K562 (cell line): ENCODE results near the gene TMEM123. TPM values are rescaled to one million over a fixed set of nuclear protein-coding genes. Genes with fewer than 3 reads are reported as not detected.

Source experiments
- ATAC-seq: fragments of 200-7000 bp; cut with Tn5 transposase; 3 replicates; pipeline ENCODE4 v1.9.1; 2020; ENCODE audit warnings: moderate library complexity
- BruUV-seq: library from RNA; stranded (reverse); fragments of 400-500 nt; replicated peaks from 2 replicates; lab custom pipeline; 2021; lab: Mats Ljungman, UMichigan
- CTCF ChIA-PET: fragments of 300-600 bp; formaldehyde crosslinking; extraction: SDS; loops from one replicate; lab custom pipeline; 2021; ENCODE audit warnings: low intra/inter-chr PET ratio; lab: Yijun Ruan, JAX
- POLR2A ChIA-PET: fragments of 300-600, 350-650 bp; sonication (Branson Sonifier 250); formaldehyde crosslinking; extraction: SDS; loops from one replicate; lab custom pipeline; 2021; ENCODE audit warnings: antibody characterized with exemption, inconsistent platforms; lab: Yijun Ruan, JAX
- DNase-seq, 4 experiments: peaks; one replicate each; pipeline versions ENCODE4 v3.0.0 to v3.0.0-alpha.2; 2011 to 2018; ENCODE audit warnings: low spot score in 3 of 4, mixed read lengths in 3 of 4; ENCODE audit errors: extremely low read depth in 1 of 4
- FAIRE-seq: peaks from 2 replicates; lab custom pipeline; 2011; peaks lifted over from hg19 to GRCh38; lab: Jason Lieb, UNC
- H2AFZ ChIP-seq: 2 replicates; pipeline ENCODE4 v1.6.0; 2011; ENCODE audit warnings: low read depth, low read length, control low read depth, inconsistent platforms
- H3K27ac ChIP-seq: fragments of 200-600 bp; 3 replicates; pipeline ENCODE4 v1.8.0; 2011; ENCODE audit warnings: low read depth, mild to moderate bottlenecking, control low read depth, inconsistent platforms, low read length, moderate library complexity, mixed read lengths; ENCODE audit errors: extremely low read depth
- H3K27me3 ChIP-seq, 2 experiments: fragments of 300-600 bp in 1 of 2; 2 replicates in 1 of 2; 3 replicates in 1 of 2; pipeline versions ENCODE4 v1.6.0 to v1.8.0; 2011; ENCODE audit warnings: inconsistent platforms in 2 of 2, low read length in 2 of 2, mild to moderate bottlenecking in 1 of 2, mixed read lengths in 1 of 2, moderate library complexity in 1 of 2; ENCODE audit not compliant: control insufficient read depth in 2 of 2, insufficient read depth in 2 of 2
- H3K36me3 ChIP-seq: fragments of 300-600 bp; 3 replicates; pipeline ENCODE4 v1.8.0; 2011; ENCODE audit warnings: mild to moderate bottlenecking, low read length, inconsistent platforms; ENCODE audit not compliant: control insufficient read depth, insufficient read depth
- H3K4me1 ChIP-seq, 2 experiments: fragments of 200-600 bp in 1 of 2; replicated peaks in 1 of 2; 2 replicates in 1 of 2; 3 replicates in 1 of 2; pipeline versions ENCODE4 v1.5.1 to v1.8.0; 2011; ENCODE audit warnings: inconsistent platforms in 2 of 2, low read length in 2 of 2, mild to moderate bottlenecking in 1 of 2, mixed read lengths in 1 of 2, moderate library complexity in 1 of 2; ENCODE audit not compliant: control insufficient read depth in 2 of 2, insufficient read depth in 2 of 2
- H3K4me2 ChIP-seq: 2 replicates; pipeline ENCODE4 v1.6.1; 2011; ENCODE audit warnings: low read length, control low read depth, inconsistent platforms, mixed read lengths; ENCODE audit not compliant: insufficient read depth
- H3K4me3 ChIP-seq: fragments of 200-600 bp; sonication (generic), shearing (Covaris generic); 2 replicates; pipeline ENCODE4 v1.5.1; 2016; ENCODE audit warnings: control low read depth, inconsistent platforms
- H3K79me2 ChIP-seq: fragments of 200-600 bp; 3 replicates; pipeline ENCODE4 v1.8.0; 2011; ENCODE audit warnings: low read length, inconsistent platforms; ENCODE audit not compliant: control insufficient read depth, insufficient read depth
- H3K9ac ChIP-seq, 2 experiments: 2 replicates each; pipeline versions ENCODE4 v1.6.0 to v1.6.1; 2011; ENCODE audit warnings: low read depth in 2 of 2, low read length in 2 of 2, control low read depth in 1 of 2, inconsistent platforms in 1 of 2, mild to moderate bottlenecking in 1 of 2, mixed read lengths in 1 of 2; ENCODE audit not compliant: insufficient read depth in 1 of 2
- H3K9me1 ChIP-seq: one replicate; pipeline ENCODE4 v1.6.0; 2011; ENCODE audit warnings: inconsistent platforms, mild to moderate bottlenecking, low read length, moderate library complexity; ENCODE audit not compliant: control insufficient read depth, insufficient read depth
- H3K9me3 ChIP-seq: replicated peaks from 2 replicates; pipeline ENCODE4 v1.5.1; 2011; ENCODE audit warnings: low read depth, low read length, inconsistent platforms; ENCODE audit not compliant: control insufficient read depth, insufficient read depth
- H4K20me1 ChIP-seq: replicated peaks from 2 replicates; pipeline ENCODE4 v1.6.1; 2011; ENCODE audit warnings: low read length, inconsistent platforms, mixed read lengths; ENCODE audit not compliant: control insufficient read depth, insufficient read depth
- CSDE1 ChIP-seq, 2 experiments: fragments of 450-650 bp; IDR thresholded peaks; 2 replicates each; pipeline ENCODE4 v1.6.1; 2016; ENCODE audit warnings: mild to moderate bottlenecking in 1 of 2
- GABPB2 ChIP-seq: fragments of 250-450 bp; sonication (Bioruptor Pico); conservative IDR thresholded peaks from 2 replicates; pipeline ENCODE4 v1.5.1; 2021; ENCODE audit warnings: mild to moderate bottlenecking
- GTF2A2 ChIP-seq: IDR thresholded peaks from 2 replicates; pipeline ENCODE4 v1.6.1; 2016; ENCODE audit warnings: mild to moderate bottlenecking, missing genetic modification characterization, missing compliant biosample characterization
- NFXL1 ChIP-seq: fragments of 450-650 bp; formaldehyde crosslinking; IDR thresholded peaks from 2 replicates; pipeline ENCODE4 v1.4.0; 2021; ENCODE audit warnings: mild to moderate bottlenecking
- PHB ChIP-seq: fragments of 250-450 bp; sonication (Bioruptor Pico); IDR thresholded peaks from 2 replicates; pipeline ENCODE4 v1.5.0; 2021
- WHSC1 ChIP-seq: IDR thresholded peaks from one replicate; pipeline ENCODE4 v1.6.1; 2012; ENCODE audit warnings: low read length, control low read depth, inconsistent platforms
- ZNF444 ChIP-seq: fragments of 250-450 bp; sonication (Bioruptor Pico); IDR thresholded peaks from 2 replicates; pipeline ENCODE4 v1.4.0; 2020; ENCODE audit warnings: mild to moderate bottlenecking, moderate library complexity
- ZSCAN32 ChIP-seq: fragments of 450-650 bp; formaldehyde crosslinking; IDR thresholded peaks from 2 replicates; pipeline ENCODE4 v1.4.0; 2020; ENCODE audit warnings: mild to moderate bottlenecking, moderate library complexity
- in situ Hi-C: fragments of 300-500 bp; cut with MboI; formaldehyde crosslinking; loops from 4 replicates; pipeline ENCODE4 v1.15.0; 2018; ENCODE audit warnings: inconsistent platforms, mixed read lengths
- intact Hi-C: fragments of 100-400 bp; cut with micrococcal nuclease; formaldehyde crosslinking; loops from 2 replicates; pipeline ENCODE4 v1.14.2; 2022
- polyA plus RNA-seq, 8 experiments: library from polyadenylated mRNA; depleted of rRNA in 4 of 8; stranded (reverse) in 5 of 8; unstranded in 3 of 8; fragments of >200 nt; fragmentation: Nextera tagmentation in 2 of 8; fragmentation: Illumina TruSeq in 1 of 8; extraction: Ambion mirVana in 2 of 8; extraction: Trizol in 1 of 8; gene quantifications; 2 replicates each; pipeline versions ENCODE4 v1.2.1 to v1.2.3, GENCODE V29; 2011 to 2014; ENCODE audit warnings: inconsistent platforms in 1 of 8, missing spikeins in 1 of 8
- total RNA-seq, 7 experiments: library from RNA; depleted of rRNA in 6 of 7; stranded (reverse); fragments of >200 nt in 6 of 7; fragmentation: Illumina TruSeq in 2 of 7; extraction: Trizol in 2 of 7; gene quantifications; 2 replicates each; pipeline versions ENCODE4 v1.2.1 to v1.2.3, GENCODE V29; 2011 to 2021; ENCODE audit warnings: low replicate concordance in 1 of 7
- TF ChIP-seq, protein P1 (sequence below), 2 experiments: fragments of 450-650 bp in 1 of 2; IDR thresholded peaks; 2 replicates each; pipeline ENCODE4 v1.6.1; 2011 to 2017; ENCODE audit warnings: low read depth in 2 of 2, antibody characterized with exemption in 1 of 2, borderline replicate concordance in 1 of 2, low read length in 1 of 2, mild to moderate bottlenecking in 1 of 2, mixed read lengths in 1 of 2; ENCODE audit not compliant: control insufficient read depth in 1 of 2
- TF ChIP-seq, protein P2 (sequence below): IDR thresholded peaks from 2 replicates; pipeline ENCODE4 v1.6.1; 2014; ENCODE audit warnings: antibody characterized with exemption
- TF ChIP-seq, protein P3 (sequence below): fragments of 450-650 bp; formaldehyde crosslinking; conservative IDR thresholded peaks from 2 replicates; pipeline ENCODE4 v1.4.0; 2022; ENCODE audit warnings: mild to moderate bottlenecking, missing genetic modification characterization
- TF ChIP-seq, protein P4 (sequence below): sonication (generic); formaldehyde crosslinking; IDR thresholded peaks from 2 replicates; pipeline ENCODE4 v1.9.0; 2022; ENCODE audit warnings: mild to moderate bottlenecking, missing genetic modification reagents
- TF ChIP-seq, protein P5 (sequence below): sonication (generic); formaldehyde crosslinking; IDR thresholded peaks from 2 replicates; pipeline ENCODE4 v1.8.1; 2023; ENCODE audit warnings: mild to moderate bottlenecking, missing genetic modification reagents, moderate library complexity

TMEM123 gene
- total and polyA plus RNA-seq, 9 of the 15 experiments (the other 6 are each of a cell fraction or from before 2014, with no cell fraction given): 19.8 to 344 (median 82.4) TPM

DNA sequence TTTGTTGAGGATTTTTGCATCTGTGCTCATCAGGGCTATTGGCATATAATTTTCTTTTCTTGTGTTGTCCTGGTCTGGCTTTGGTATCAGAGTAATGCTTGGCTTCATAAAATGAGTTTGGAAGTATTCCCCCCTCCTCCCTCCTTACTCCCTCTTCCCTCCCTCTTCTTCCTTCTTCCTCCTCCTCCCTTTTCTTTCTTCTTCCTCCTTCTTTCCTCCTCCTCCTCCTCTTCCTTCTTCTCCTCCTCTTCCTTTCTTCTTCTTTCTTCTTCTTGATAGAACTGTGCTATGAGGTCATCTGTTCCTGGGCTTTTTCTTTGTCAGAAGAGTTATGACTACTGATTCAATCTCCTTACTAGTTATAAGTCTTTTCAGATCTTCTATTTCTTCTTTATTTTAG is 95.4 kb downstream of the TMEM123 start:
- Histone ChIP-seq H3K4me2 (no peak overlapping the region), H4K20me1 (no peaks in the 10 kb centered on the region), H3K9me1 (no peaks in the 10 kb centered on the region), H3K9me3 (no peaks in the 10 kb centered on the region)
- CTCF ChIA-PET: no interaction called here
- no peak for FAIRE-seq
- in situ Hi-C loops: no loop called here
- POLR2A ChIA-PET: no interaction called here
- TF ChIP-seq NFXL1 (CRISPR knock-in tag): no peak
- TF ChIP-seq WHSC1: no peak
- TF ChIP-seq ZNF444 (CRISPR knock-in tag): no peak
- TF ChIP-seq, protein P1, sequence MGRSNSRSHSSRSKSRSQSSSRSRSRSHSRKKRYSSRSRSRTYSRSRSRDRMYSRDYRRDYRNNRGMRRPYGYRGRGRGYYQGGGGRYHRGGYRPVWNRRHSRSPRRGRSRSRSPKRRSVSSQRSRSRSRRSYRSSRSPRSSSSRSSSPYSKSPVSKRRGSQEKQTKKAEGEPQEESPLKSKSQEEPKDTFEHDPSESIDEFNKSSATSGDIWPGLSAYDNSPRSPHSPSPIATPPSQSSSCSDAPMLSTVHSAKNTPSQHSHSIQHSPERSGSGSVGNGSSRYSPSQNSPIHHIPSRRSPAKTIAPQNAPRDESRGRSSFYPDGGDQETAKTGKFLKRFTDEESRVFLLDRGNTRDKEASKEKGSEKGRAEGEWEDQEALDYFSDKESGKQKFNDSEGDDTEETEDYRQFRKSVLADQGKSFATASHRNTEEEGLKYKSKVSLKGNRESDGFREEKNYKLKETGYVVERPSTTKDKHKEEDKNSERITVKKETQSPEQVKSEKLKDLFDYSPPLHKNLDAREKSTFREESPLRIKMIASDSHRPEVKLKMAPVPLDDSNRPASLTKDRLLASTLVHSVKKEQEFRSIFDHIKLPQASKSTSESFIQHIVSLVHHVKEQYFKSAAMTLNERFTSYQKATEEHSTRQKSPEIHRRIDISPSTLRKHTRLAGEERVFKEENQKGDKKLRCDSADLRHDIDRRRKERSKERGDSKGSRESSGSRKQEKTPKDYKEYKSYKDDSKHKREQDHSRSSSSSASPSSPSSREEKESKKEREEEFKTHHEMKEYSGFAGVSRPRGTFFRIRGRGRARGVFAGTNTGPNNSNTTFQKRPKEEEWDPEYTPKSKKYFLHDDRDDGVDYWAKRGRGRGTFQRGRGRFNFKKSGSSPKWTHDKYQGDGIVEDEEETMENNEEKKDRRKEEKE (IDR thresholded peaks at IDR 0.05; ENCODE audit: borderline replicate concordance in 1 of 2, control insufficient read depth in 1 of 2, low read depth in 2 of 2, low read length in 1 of 2): no peak
- no peak for TF ChIP-seq CSDE1 (IDR thresholded peaks at IDR 0.05)
- TF ChIP-seq, protein P2, sequence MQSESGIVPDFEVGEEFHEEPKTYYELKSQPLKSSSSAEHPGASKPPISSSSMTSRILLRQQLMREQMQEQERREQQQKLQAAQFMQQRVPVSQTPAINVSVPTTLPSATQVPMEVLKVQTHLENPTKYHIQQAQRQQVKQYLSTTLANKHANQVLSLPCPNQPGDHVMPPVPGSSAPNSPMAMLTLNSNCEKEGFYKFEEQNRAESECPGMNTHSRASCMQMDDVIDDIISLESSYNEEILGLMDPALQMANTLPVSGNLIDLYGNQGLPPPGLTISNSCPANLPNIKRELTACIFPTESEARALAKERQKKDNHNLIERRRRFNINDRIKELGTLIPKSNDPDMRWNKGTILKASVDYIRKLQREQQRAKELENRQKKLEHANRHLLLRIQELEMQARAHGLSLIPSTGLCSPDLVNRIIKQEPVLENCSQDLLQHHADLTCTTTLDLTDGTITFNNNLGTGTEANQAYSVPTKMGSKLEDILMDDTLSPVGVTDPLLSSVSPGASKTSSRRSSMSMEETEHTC: no peak
- TF ChIP-seq GTF2A2 (tag): no peak
- TF ChIP-seq, protein P3, sequence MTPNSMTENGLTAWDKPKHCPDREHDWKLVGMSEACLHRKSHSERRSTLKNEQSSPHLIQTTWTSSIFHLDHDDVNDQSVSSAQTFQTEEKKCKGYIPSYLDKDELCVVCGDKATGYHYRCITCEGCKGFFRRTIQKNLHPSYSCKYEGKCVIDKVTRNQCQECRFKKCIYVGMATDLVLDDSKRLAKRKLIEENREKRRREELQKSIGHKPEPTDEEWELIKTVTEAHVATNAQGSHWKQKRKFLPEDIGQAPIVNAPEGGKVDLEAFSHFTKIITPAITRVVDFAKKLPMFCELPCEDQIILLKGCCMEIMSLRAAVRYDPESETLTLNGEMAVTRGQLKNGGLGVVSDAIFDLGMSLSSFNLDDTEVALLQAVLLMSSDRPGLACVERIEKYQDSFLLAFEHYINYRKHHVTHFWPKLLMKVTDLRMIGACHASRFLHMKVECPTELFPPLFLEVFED (CRISPR knock-in tag): no peak
- TF ChIP-seq GABPB2: no peak
- TF ChIP-seq, protein P4, sequence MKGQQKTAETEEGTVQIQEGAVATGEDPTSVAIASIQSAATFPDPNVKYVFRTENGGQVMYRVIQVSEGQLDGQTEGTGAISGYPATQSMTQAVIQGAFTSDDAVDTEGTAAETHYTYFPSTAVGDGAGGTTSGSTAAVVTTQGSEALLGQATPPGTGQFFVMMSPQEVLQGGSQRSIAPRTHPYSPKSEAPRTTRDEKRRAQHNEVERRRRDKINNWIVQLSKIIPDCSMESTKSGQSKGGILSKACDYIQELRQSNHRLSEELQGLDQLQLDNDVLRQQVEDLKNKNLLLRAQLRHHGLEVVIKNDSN (CRISPR knock-in tag): no peak
- TF ChIP-seq, protein P5, sequence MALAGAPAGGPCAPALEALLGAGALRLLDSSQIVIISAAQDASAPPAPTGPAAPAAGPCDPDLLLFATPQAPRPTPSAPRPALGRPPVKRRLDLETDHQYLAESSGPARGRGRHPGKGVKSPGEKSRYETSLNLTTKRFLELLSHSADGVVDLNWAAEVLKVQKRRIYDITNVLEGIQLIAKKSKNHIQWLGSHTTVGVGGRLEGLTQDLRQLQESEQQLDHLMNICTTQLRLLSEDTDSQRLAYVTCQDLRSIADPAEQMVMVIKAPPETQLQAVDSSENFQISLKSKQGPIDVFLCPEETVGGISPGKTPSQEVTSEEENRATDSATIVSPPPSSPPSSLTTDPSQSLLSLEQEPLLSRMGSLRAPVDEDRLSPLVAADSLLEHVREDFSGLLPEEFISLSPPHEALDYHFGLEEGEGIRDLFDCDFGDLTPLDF (CRISPR knock-in tag): no peak
- TF ChIP-seq ZSCAN32 (CRISPR knock-in tag): no peak
- no peak for TF ChIP-seq PHB (CRISPR knock-in tag)
- TF ChIP-seq, all 486 proteins: peak for 0
- intact Hi-C loops: no loop called here
- Histone ChIP-seq H3K36me3 (peaks cover 27% of the 10 kb centered on the region), H3K27me3 (no peaks in the 10 kb centered on the region), H3K27ac (no peak overlapping the region), H3K4me1 (no peaks in the 10 kb centered on the region), H3K9ac (no peak overlapping the region), H2AFZ (no peak overlapping the region), H3K79me2 (peaks cover 10% of the 10 kb centered on the region; the same call in 2 of the 3 replicates), H3K4me3 (no peak overlapping the region)
- no TSS peak for BruUV-seq
- DNase-seq (no peak), ATAC-seq (no peak)
